SU-DHL-6 (cell line): ENCODE measurements around the gene HSD3B7.
A peak's percentile ranks its signal among the peaks of the same experiment; 100 is the strongest.
"Not testable (repeated sequence)": the region's sequence is repeated elsewhere in the genome, so short reads cannot be mapped to it uniquely, and the experiment has no call there.

Experiments
- H2AFZ ChIP-seq: fragments of 200-600 bp; sonication (generic); 2 replicates; pipeline ENCODE4 v1.6.1; 2014; ENCODE audit warnings: low read depth, mild to moderate bottlenecking, moderate library complexity, mixed read lengths, antibody characterized with exemption, low read length; ENCODE audit not compliant: severe bottlenecking
- H3F3A ChIP-seq: fragments of 200-600 bp; shearing (Covaris generic); 2 replicates; pipeline ENCODE4 v1.6.0; 2016; ENCODE audit warnings: antibody characterized with exemption, mild to moderate bottlenecking; ENCODE audit not compliant: insufficient read depth
- H3K27ac ChIP-seq: fragments of 200-600 bp; sonication (generic); 2 replicates; pipeline ENCODE4 v1.5.1; 2016; ENCODE audit warnings: low read depth, mild to moderate bottlenecking, low read length, moderate library complexity, mixed read lengths
- H3K27me3 ChIP-seq: fragments of 200-600 bp; sonication (generic), shearing (Covaris generic); 2 replicates; pipeline ENCODE4 v1.6.0; 2014; ENCODE audit warnings: mild to moderate bottlenecking, low read length
- H3K36me3 ChIP-seq: fragments of 200-600 bp; sonication (generic); 2 replicates; pipeline ENCODE4 v1.6.1; 2014; ENCODE audit warnings: mild to moderate bottlenecking, low read length, mixed read lengths
- H3K4me2 ChIP-seq: fragments of 300-600, 200-600 bp; shearing (Covaris generic), sonication (generic); 2 replicates; pipeline ENCODE4 v1.6.0; 2014; ENCODE audit warnings: low read length, low read depth, mild to moderate bottlenecking; ENCODE audit not compliant: poor library complexity, severe bottlenecking
- H3K4me3 ChIP-seq: fragments of 200-600 bp; sonication (generic); 2 replicates; pipeline ENCODE4 v1.5.1; 2014; ENCODE audit warnings: antibody characterized with exemption, low read length, mild to moderate bottlenecking, mixed read lengths; ENCODE audit not compliant: insufficient read depth, poor library complexity, severe bottlenecking
- H3K79me2 ChIP-seq: fragments of 200-600 bp; sonication (generic); 2 replicates; pipeline ENCODE4 v1.6.1; 2014; ENCODE audit warnings: mild to moderate bottlenecking, low read length, moderate library complexity; ENCODE audit not compliant: insufficient read depth
- H3K9ac ChIP-seq: fragments of 200-600 bp; sonication (generic); 2 replicates; pipeline ENCODE4 v1.7.0; 2014; ENCODE audit warnings: mild to moderate bottlenecking, low read length
- H3K9me2 ChIP-seq: fragments of 200-600 bp; sonication (generic); replicated peaks from 2 replicates; pipeline ENCODE4 v1.6.1; 2014; ENCODE audit warnings: low read length; ENCODE audit not compliant: insufficient read depth
- H3K9me3 ChIP-seq: fragments of 200-600 bp; sonication (generic); 2 replicates; pipeline ENCODE4 v1.6.1; 2014; ENCODE audit warnings: low read length, mixed read lengths; ENCODE audit not compliant: insufficient read depth
- H4K20me1 ChIP-seq: fragments of 200-600 bp; sonication (generic); 2 replicates; pipeline ENCODE4 v1.6.1; 2014; ENCODE audit warnings: low read depth, mild to moderate bottlenecking, antibody characterized with exemption, low read length, moderate library complexity, mixed read lengths
- EZH2phosphoT487 ChIP-seq: fragments of 200-600 bp; sonication (generic), shearing (Covaris generic); conservative IDR thresholded peaks from 2 replicates; pipeline ENCODE4 v1.6.1; 2018; ENCODE audit warnings: mild to moderate bottlenecking, antibody characterized with exemption, low read length, moderate library complexity, mixed read lengths
- TF ChIP-seq, protein P1 (sequence below): fragments of 200-600 bp; sonication (generic); IDR thresholded peaks from one replicate; pipeline ENCODE4 v1.5.1; 2017; ENCODE audit warnings: antibody characterized with exemption, mild to moderate bottlenecking, low read length, moderate library complexity; ENCODE audit not compliant: insufficient read depth, poor library complexity, severe bottlenecking

The HSD3B7 gene

DNA sequence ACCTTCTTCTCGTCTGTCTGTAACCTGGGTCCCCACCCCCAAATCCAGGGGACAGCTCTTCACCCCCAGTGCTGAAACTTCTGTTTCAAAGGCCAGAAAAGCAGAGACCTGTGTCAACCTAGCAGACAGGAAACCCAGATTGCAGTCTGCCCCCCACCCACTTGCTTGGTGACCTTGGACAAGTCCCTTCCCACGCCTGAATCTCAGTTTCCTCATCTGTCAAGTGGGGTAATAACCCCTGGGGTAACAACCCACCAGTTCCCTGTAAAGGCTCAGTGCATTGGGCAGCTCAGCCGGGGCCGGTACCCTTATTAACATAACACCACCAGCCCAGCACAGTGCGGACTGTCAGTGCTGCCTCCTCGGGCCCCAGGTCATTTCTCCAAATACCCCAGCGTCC, 24.1 kb downstream of the HSD3B7 start:
- Histone ChIP-seq H3K27ac (no peak overlapping the region), H3K4me3 (no peak overlapping the region), H3K9ac (no peak overlapping the region), H4K20me1 (no peaks in the 10 kb centered on the region), H3K9me3 (no peaks in the 10 kb centered on the region), H3K9me2 (no peaks in the 10 kb centered on the region), H3K36me3 (no peaks in the 10 kb centered on the region), H2AFZ (no peak overlapping the region), H3K4me2 (no peak overlapping the region), H3K79me2 (no peaks in the 10 kb centered on the region), H3F3A (no peaks in the 10 kb centered on the region), H3K27me3 (no peaks in the 10 kb centered on the region)
- TF ChIP-seq EZH2phosphoT487 = no peak
- TF ChIP-seq, protein P1, sequence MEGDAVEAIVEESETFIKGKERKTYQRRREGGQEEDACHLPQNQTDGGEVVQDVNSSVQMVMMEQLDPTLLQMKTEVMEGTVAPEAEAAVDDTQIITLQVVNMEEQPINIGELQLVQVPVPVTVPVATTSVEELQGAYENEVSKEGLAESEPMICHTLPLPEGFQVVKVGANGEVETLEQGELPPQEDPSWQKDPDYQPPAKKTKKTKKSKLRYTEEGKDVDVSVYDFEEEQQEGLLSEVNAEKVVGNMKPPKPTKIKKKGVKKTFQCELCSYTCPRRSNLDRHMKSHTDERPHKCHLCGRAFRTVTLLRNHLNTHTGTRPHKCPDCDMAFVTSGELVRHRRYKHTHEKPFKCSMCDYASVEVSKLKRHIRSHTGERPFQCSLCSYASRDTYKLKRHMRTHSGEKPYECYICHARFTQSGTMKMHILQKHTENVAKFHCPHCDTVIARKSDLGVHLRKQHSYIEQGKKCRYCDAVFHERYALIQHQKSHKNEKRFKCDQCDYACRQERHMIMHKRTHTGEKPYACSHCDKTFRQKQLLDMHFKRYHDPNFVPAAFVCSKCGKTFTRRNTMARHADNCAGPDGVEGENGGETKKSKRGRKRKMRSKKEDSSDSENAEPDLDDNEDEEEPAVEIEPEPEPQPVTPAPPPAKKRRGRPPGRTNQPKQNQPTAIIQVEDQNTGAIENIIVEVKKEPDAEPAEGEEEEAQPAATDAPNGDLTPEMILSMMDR = no peak

DNA sequence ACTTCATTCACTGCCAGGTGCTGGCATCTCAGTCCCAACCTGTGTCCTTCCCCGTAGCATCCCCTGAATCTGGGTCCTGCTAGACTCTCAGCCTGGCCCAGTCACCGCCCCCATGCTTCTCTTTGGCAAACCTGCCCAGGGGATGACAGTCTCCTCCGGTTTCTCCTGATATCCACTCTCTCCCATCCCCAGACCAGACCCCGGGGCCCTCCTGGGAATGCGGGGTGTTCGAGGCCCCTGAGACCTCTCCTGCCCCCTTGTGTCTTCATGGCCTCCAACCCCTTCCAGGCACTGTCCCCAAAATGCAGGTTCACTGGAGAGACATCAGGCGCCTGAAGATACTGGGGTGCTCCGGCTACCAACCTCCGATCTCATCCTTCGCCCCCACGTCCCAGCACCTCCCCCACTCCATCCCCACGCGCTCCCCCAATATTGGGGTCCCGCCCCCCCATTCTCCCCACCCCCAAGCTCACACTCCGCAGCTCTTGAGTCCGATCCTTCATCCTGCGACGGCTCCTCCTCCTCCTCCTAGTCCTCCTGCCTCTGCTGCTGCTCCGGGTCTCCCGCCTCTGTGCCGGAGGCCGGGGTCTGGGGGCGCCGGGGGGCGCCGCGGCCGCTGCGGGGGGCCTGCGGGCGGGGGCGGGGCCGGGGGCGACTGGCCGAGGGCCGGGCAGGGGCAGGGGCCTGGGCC, 25.0 kb downstream of the HSD3B7 start:
- H3K9ac ChIP-seq = no peak overlapping the region
- H2AFZ ChIP-seq = no peak overlapping the region
- no peak overlapping the region for H3K4me2 ChIP-seq
- H4K20me1 ChIP-seq = no peaks in the 10 kb centered on the region
- H3K4me3 ChIP-seq = no peak overlapping the region
- TF ChIP-seq, protein P1 = no peak
- no peak for TF ChIP-seq EZH2phosphoT487
- no peaks in the 10 kb centered on the region for H3K79me2 ChIP-seq
- H3K9me3 ChIP-seq = no peaks in the 10 kb centered on the region
- H3K27ac ChIP-seq = no peak overlapping the region
- no peaks in the 10 kb centered on the region for H3K9me2 ChIP-seq
- H3K27me3 ChIP-seq = no peaks in the 10 kb centered on the region
- no peaks in the 10 kb centered on the region for H3K36me3 ChIP-seq
- no peaks in the 10 kb centered on the region for H3F3A ChIP-seq

DNA sequence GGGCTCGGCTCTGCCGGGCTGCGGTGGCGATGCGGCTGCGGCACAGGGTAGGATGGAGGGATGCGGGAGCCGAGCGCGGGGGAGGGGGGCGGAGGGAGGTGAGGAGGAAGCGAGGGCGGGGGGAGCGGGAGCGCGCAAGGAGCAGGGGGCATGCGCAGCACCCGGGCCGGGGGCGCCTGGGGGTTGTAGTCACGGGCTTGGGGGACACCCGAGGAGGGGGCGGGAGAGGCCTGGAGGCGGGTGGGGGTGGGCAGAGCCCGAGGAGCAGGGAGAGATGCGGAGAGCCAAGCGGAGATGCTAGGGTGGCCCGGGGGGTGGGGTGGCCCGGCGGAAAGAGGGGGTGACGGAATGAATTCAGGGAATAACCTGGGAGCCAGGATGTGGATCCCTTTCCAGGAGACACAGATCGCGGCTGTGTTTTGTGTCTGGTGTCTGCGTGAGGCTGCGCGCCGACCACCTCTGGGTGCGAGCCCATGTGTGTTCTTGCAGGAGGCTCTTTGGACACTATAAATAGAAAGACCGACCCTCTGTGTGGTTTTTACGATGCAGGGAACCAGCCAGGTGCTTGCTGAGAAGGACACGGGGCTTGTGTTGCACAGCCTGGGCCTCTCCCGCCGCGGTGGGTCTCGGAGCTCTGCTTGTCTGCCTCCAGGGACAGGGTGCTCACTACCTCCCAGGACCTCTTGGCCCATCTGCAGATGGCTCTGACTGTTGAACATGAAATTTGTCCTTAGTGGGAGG, 25.7 kb downstream of the HSD3B7 start, which contains the start of gene STX1B:
Gene STX1B (minus strand): TSS at position 54 of the 741 bp plus-strand sequence. CDS start 242 bp downstream, outside the sequence.
- no peaks in the 10 kb centered on the region for H3K9me2 ChIP-seq
- H3K9ac ChIP-seq = no peak within 1 kb of the TSS
- no peaks in the 10 kb centered on the region for H3F3A ChIP-seq
- no peaks in the 10 kb centered on the region for H3K79me2 ChIP-seq
- no peaks in the 10 kb centered on the region for H3K36me3 ChIP-seq
- no peak within 1 kb of the TSS for H3K27ac ChIP-seq
- no peaks in the 10 kb centered on the region for H3K27me3 ChIP-seq
- H3K9me3 ChIP-seq = no peaks in the 10 kb centered on the region
- TF ChIP-seq, protein P1 = no peak
- no peak for TF ChIP-seq EZH2phosphoT487
- H3K4me2 ChIP-seq = no peak within 1 kb of the TSS
- no peak within 1 kb of the TSS for H2AFZ ChIP-seq
- no peak within 1 kb of the TSS for H3K4me3 ChIP-seq
- H4K20me1 ChIP-seq = no peaks in the 10 kb centered on the region

DNA sequence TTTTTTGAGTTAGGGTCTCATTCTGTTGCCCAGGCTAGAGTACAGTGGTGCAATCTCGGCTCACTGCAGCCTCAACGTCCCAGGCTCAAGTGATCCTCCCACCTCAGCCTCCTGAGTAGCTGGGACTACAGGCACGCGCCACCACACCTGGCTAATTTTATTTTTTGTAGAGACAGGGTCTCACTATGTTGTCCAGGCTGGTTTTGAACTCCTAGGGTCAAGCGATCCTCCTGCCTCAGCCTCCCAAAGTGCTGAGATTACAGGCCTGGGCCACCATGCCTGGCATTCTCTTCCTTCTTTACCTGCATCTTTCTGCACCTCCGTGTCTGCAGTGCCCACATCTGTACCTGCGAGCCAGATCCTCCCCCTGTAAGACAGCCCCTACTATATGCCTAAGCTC, 26.8 kb downstream of the HSD3B7 start:
- not testable (repeated sequence) for H3K27me3 ChIP-seq, H3K9me3 ChIP-seq, H3K36me3 ChIP-seq, H3K9ac ChIP-seq, H2AFZ ChIP-seq, H3K9me2 ChIP-seq, H3K79me2 ChIP-seq, H3F3A ChIP-seq, H4K20me1 ChIP-seq, H3K27ac ChIP-seq, H3K4me2 ChIP-seq, H3K4me3 ChIP-seq

DNA sequence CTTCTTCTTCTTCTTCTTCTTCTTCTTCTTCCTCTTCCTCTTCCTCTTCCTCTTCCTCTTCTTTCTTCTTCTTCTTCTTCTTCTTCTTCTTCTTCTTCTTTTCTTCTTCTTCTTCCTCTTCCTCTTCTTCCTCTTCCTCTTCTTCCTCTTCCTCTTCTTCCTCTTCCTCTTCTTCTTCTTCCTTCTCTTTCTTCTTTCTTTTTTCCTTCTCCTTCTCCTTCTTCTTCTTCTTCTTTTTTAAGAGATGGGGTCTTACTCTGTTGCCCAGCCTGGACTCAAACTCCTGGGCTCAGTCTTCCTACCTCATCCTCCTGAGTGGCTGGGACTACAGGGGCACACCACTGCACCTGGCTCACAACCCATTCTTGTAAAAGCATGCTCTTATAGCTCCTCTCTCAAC, 28.3 kb downstream of the HSD3B7 start:
- H4K20me1 ChIP-seq, H3K27ac ChIP-seq, H3K36me3 ChIP-seq, H3K9me3 ChIP-seq, H3F3A ChIP-seq, H3K9me2 ChIP-seq, H3K27me3 ChIP-seq, H3K79me2 ChIP-seq: not testable (repeated sequence)
- Histone ChIP-seq H3K4me3 (peak overlapping the region; percentile 15), H3K4me2 (peak overlapping the region; percentile 51), H2AFZ (peak overlapping the region; percentile 83), H3K9ac (0 out of 2 replicates have a peak overlapping the region, but pooled peaks have one; percentile 3)
